ENCODE results near the gene PPP1R8.

The PPP1R8 gene

GRCh38 chr1:27879374-27880082 lies 48.9 kb downstream of the PPP1R8 start:
- DNase-seq (ENCODE audit: low read depth, low spot score), result no peak
- Histone ChIP-seq H3K4me3 (ENCODE audit: insufficient read length, low read depth) (no peak overlapping the region), H3K9ac (ENCODE audit: insufficient read length, low read depth) (no peak overlapping the region), H3K4me1 (ENCODE audit: insufficient read depth, insufficient read length) (peaks cover 2% of the 10 kb centered on the region), H3K9me3 (ENCODE audit: insufficient read depth, low read length) (no peaks in the 10 kb centered on the region), H3K27me3 (ENCODE audit: insufficient read depth, insufficient read length) (no peaks in the 10 kb centered on the region), H3K36me3 (ENCODE audit: insufficient read depth, insufficient read length, low read length) (peaks cover 35% of the 10 kb centered on the region)
- TF ChIP-seq YY1 (IDR thresholded peaks at IDR 0.05; ENCODE audit: insufficient read depth, insufficient read length), result no peak

- no peak for DNase-seq (ENCODE audit: low read depth, low spot score)
- no peak overlapping the region for H3K9ac ChIP-seq (ENCODE audit: insufficient read length, low read depth)
- no peaks in the 10 kb centered on the region for H3K9me3 ChIP-seq (ENCODE audit: insufficient read depth, low read length)
- peaks cover 47% of the 10 kb centered on the region for H3K36me3 ChIP-seq (ENCODE audit: insufficient read depth, insufficient read length, low read length)
- no peak for TF ChIP-seq ZNF274 (IDR thresholded peaks at IDR 0.05; ENCODE audit: low read depth, low read length)
- no peak for TF ChIP-seq SUZ12 (IDR thresholded peaks at IDR 0.05; ENCODE audit: extremely low read depth, insufficient read depth, insufficient read length)
- TF ChIP-seq YY1 (IDR thresholded peaks at IDR 0.05; ENCODE audit: insufficient read depth, insufficient read length), result no peak
- H3K4me3 ChIP-seq (ENCODE audit: insufficient read length, low read depth), result no peak overlapping the region
- no peaks in the 10 kb centered on the region for H3K27me3 ChIP-seq (ENCODE audit: insufficient read depth, insufficient read length)
- H3K4me1 ChIP-seq (ENCODE audit: insufficient read depth, insufficient read length), result peaks cover 9% of the 10 kb centered on the region
These were observed 51.9 kb downstream of the PPP1R8 start for GRCh38 chr1:27882543-27882903.

GRCh38 chr1:27883536-27883935 lies 53.0 kb downstream of the PPP1R8 start:
- no peak for TF ChIP-seq SUZ12 (IDR thresholded peaks at IDR 0.05; ENCODE audit: extremely low read depth, insufficient read depth, insufficient read length)
- no peak for TF ChIP-seq ZNF274 (IDR thresholded peaks at IDR 0.05; ENCODE audit: low read depth, low read length)
- no peak for TF ChIP-seq YY1 (IDR thresholded peaks at IDR 0.05; ENCODE audit: insufficient read depth, insufficient read length)
- H3K9ac ChIP-seq (ENCODE audit: insufficient read length, low read depth), result no peak overlapping the region

GRCh38 chr1:27884006-27884954 lies 53.7 kb downstream of the PPP1R8 start:
- Histone ChIP-seq H3K9ac (ENCODE audit: insufficient read length, low read depth) (no peak overlapping the region), H3K36me3 (ENCODE audit: insufficient read depth, insufficient read length, low read length) (peaks cover 57% of the 10 kb centered on the region), H3K4me1 (ENCODE audit: insufficient read depth, insufficient read length) (peaks cover 9% of the 10 kb centered on the region), H3K9me3 (ENCODE audit: insufficient read depth, low read length) (no peaks in the 10 kb centered on the region), H3K4me3 (ENCODE audit: insufficient read length, low read depth) (no peak overlapping the region), H3K27me3 (ENCODE audit: insufficient read depth, insufficient read length) (no peaks in the 10 kb centered on the region)
- TF ChIP-seq SUZ12 (IDR thresholded peaks at IDR 0.05; ENCODE audit: extremely low read depth, insufficient read depth, insufficient read length) (no peak), YY1 (IDR thresholded peaks at IDR 0.05; ENCODE audit: insufficient read depth, insufficient read length) (no peak), ZNF274 (IDR thresholded peaks at IDR 0.05; ENCODE audit: low read depth, low read length) (no peak)
- DNase-seq (ENCODE audit: low read depth, low spot score), result no peak

More at GRCh38 chr1:27883536-27883935, 53.0 kb downstream of the PPP1R8 start:
- no peak for DNase-seq (ENCODE audit: low read depth, low spot score)
- H3K4me1 ChIP-seq (ENCODE audit: insufficient read depth, insufficient read length), result peaks cover 9% of the 10 kb centered on the region
- H3K27me3 ChIP-seq (ENCODE audit: insufficient read depth, insufficient read length), result no peaks in the 10 kb centered on the region
- peaks cover 49% of the 10 kb centered on the region for H3K36me3 ChIP-seq (ENCODE audit: insufficient read depth, insufficient read length, low read length)
- no peaks in the 10 kb centered on the region for H3K9me3 ChIP-seq (ENCODE audit: insufficient read depth, low read length)
- no peak overlapping the region for H3K4me3 ChIP-seq (ENCODE audit: insufficient read length, low read depth)

GRCh38 chr1:27885114-27885528 lies 54.5 kb downstream of the PPP1R8 start:
- H3K4me1 ChIP-seq (ENCODE audit: insufficient read depth, insufficient read length), result peaks cover 9% of the 10 kb centered on the region
- peaks cover 62% of the 10 kb centered on the region for H3K36me3 ChIP-seq (ENCODE audit: insufficient read depth, insufficient read length, low read length)
- no peaks in the 10 kb centered on the region for H3K27me3 ChIP-seq (ENCODE audit: insufficient read depth, insufficient read length)
- H3K9me3 ChIP-seq (ENCODE audit: insufficient read depth, low read length), result no peaks in the 10 kb centered on the region
- H3K9ac ChIP-seq (ENCODE audit: insufficient read length, low read depth), result no peak overlapping the region
- no peak for DNase-seq (ENCODE audit: low read depth, low spot score)
- H3K4me3 ChIP-seq (ENCODE audit: insufficient read length, low read depth), result no peak overlapping the region
- no peak for TF ChIP-seq SUZ12 (IDR thresholded peaks at IDR 0.05; ENCODE audit: extremely low read depth, insufficient read depth, insufficient read length)
- TF ChIP-seq YY1 (IDR thresholded peaks at IDR 0.05; ENCODE audit: insufficient read depth, insufficient read length), result no peak
- TF ChIP-seq ZNF274 (IDR thresholded peaks at IDR 0.05; ENCODE audit: low read depth, low read length), result no peak

- no peak overlapping the region for H3K9ac ChIP-seq (ENCODE audit: insufficient read length, low read depth)
- peaks cover 9% of the 10 kb centered on the region for H3K4me1 ChIP-seq (ENCODE audit: insufficient read depth, insufficient read length)
- no peak overlapping the region for H3K4me3 ChIP-seq (ENCODE audit: insufficient read length, low read depth)
- no peak for TF ChIP-seq YY1 (IDR thresholded peaks at IDR 0.05; ENCODE audit: insufficient read depth, insufficient read length)
- no peak for TF ChIP-seq ZNF274 (IDR thresholded peaks at IDR 0.05; ENCODE audit: low read depth, low read length)
- TF ChIP-seq SUZ12 (IDR thresholded peaks at IDR 0.05; ENCODE audit: extremely low read depth, insufficient read depth, insufficient read length), result no peak
- peaks cover 62% of the 10 kb centered on the region for H3K36me3 ChIP-seq (ENCODE audit: insufficient read depth, insufficient read length, low read length)
- H3K27me3 ChIP-seq (ENCODE audit: insufficient read depth, insufficient read length), result no peaks in the 10 kb centered on the region
- DNase-seq (ENCODE audit: low read depth, low spot score), result no peak
- H3K9me3 ChIP-seq (ENCODE audit: insufficient read depth, low read length), result no peaks in the 10 kb centered on the region
These were observed 55.2 kb downstream of the PPP1R8 start for GRCh38 chr1:27885621-27886352.

GRCh38 chr1:27886353-27886679 lies 55.7 kb downstream of the PPP1R8 start:
- Histone ChIP-seq H3K9ac (ENCODE audit: insufficient read length, low read depth) (no peak overlapping the region), H3K9me3 (ENCODE audit: insufficient read depth, low read length) (no peaks in the 10 kb centered on the region), H3K27me3 (ENCODE audit: insufficient read depth, insufficient read length) (no peaks in the 10 kb centered on the region), H3K4me3 (ENCODE audit: insufficient read length, low read depth) (no peak overlapping the region), H3K4me1 (ENCODE audit: insufficient read depth, insufficient read length) (peaks cover 9% of the 10 kb centered on the region), H3K36me3 (ENCODE audit: insufficient read depth, insufficient read length, low read length) (peaks cover 66% of the 10 kb centered on the region)
- TF ChIP-seq YY1 (IDR thresholded peaks at IDR 0.05; ENCODE audit: insufficient read depth, insufficient read length) (no peak), ZNF274 (IDR thresholded peaks at IDR 0.05; ENCODE audit: low read depth, low read length) (no peak), SUZ12 (IDR thresholded peaks at IDR 0.05; ENCODE audit: extremely low read depth, insufficient read depth, insufficient read length) (no peak)
- no peak for DNase-seq (ENCODE audit: low read depth, low spot score)

Measured in NT2/D1 (cell line).